Memory B cell (primary cell): ENCODE measurements around the gene LOXL3.
A peak's percentile ranks its signal among the peaks of the same experiment; 100 is the strongest.

ENCODE experiments used
- ATAC-seq: fragments of 150-1000 bp; cut with Tn5 transposase; 2 replicates; pipeline ENCODE4 v1.10.0; 2021; ENCODE audit warnings: low read depth, mild to moderate bottlenecking, moderate library complexity
- DNase-seq, 2 donors: peaks; one replicate each; pipeline ENCODE4 v3.0.0; 2022; ENCODE audit warnings: low spot score in 2 of 2
- H3K27ac Mint-ChIP-seq: one replicate; pipeline ENCODE4 v1.8.0; 2022; ENCODE audit warnings: mild to moderate bottlenecking, moderate library complexity, mixed read lengths
- H3K27me3 Mint-ChIP-seq: one replicate; pipeline ENCODE4 v1.8.0; 2022; ENCODE audit warnings: mixed read lengths
- H3K36me3 Mint-ChIP-seq: one replicate; pipeline ENCODE4 v1.8.0; 2022; ENCODE audit warnings: mild to moderate bottlenecking, mixed read lengths
- H3K4me1 Mint-ChIP-seq: one replicate; pipeline ENCODE4 v1.8.0; 2022; ENCODE audit warnings: mixed read lengths
- H3K4me3 Mint-ChIP-seq: one replicate; pipeline ENCODE4 v1.8.0; 2022; ENCODE audit warnings: mild to moderate bottlenecking, moderate library complexity, mixed read lengths
- H3K9me3 Mint-ChIP-seq: one replicate; pipeline ENCODE4 v1.8.0; 2022; ENCODE audit warnings: mixed read lengths

LOXL3 gene

GRCh38 chr2:74581463-74581862, 27.7 kb upstream of the LOXL3 start:
- Mint-ChIP-seq H3K4me1 (peaks cover 20% of the 10 kb centered on the region), H3K27ac (no peak overlapping the region), H3K27me3 (peaks cover 3% of the 10 kb centered on the region), H3K4me3 (no peak overlapping the region), H3K9me3 (no peaks in the 10 kb centered on the region), H3K36me3 (no peaks in the 10 kb centered on the region)
- ATAC-seq (no peak), DNase-seq (no peak)

- Mint-ChIP-seq H3K36me3 (no peaks in the 10 kb centered on the region), H3K9me3 (peaks cover 2% of the 10 kb centered on the region), H3K4me3 (no peak overlapping the region), H3K4me1 (peaks cover 25% of the 10 kb centered on the region), H3K27ac (no peak overlapping the region), H3K27me3 (peaks cover 3% of the 10 kb centered on the region)
- ATAC-seq (no peak), DNase-seq (no peak)
Observed at GRCh38 chr2:74578408-74578807, 24.7 kb upstream of the LOXL3 start.

GRCh38 chr2:74577448-74577847, 23.7 kb upstream of the LOXL3 start:
- Mint-ChIP-seq H3K9me3 (peaks cover 2% of the 10 kb centered on the region), H3K27ac (no peak overlapping the region), H3K36me3 (no peaks in the 10 kb centered on the region), H3K4me3 (no peak overlapping the region), H3K27me3 (peaks cover 3% of the 10 kb centered on the region), H3K4me1 (peaks cover 25% of the 10 kb centered on the region)
- no peak for DNase-seq
- ATAC-seq: peak; percentile 22

- ATAC-seq (peak; percentile 61), DNase-seq (no peak)
- no peak overlapping the region for H3K4me3 Mint-ChIP-seq
- H3K4me1 Mint-ChIP-seq: peaks cover 27% of the 10 kb centered on the region
- H3K27me3 Mint-ChIP-seq: peaks cover 3% of the 10 kb centered on the region
- no peak overlapping the region for H3K27ac Mint-ChIP-seq
- H3K9me3 Mint-ChIP-seq: peaks cover 2% of the 10 kb centered on the region
- no peaks in the 10 kb centered on the region for H3K36me3 Mint-ChIP-seq
Observed at GRCh38 chr2:74576863-74577229, 23.1 kb upstream of the LOXL3 start.

GRCh38 chr2:74576211-74576862, 22.6 kb upstream of the LOXL3 start:
- Mint-ChIP-seq H3K9me3 (peaks cover 2% of the 10 kb centered on the region), H3K4me3 (no peak overlapping the region), H3K36me3 (no peaks in the 10 kb centered on the region), H3K4me1 (peaks cover 28% of the 10 kb centered on the region), H3K27me3 (peaks cover 2% of the 10 kb centered on the region), H3K27ac (no peak overlapping the region)
- DNase-seq (no peak), ATAC-seq (no peak)

- peaks cover 2% of the 10 kb centered on the region for H3K27me3 Mint-ChIP-seq
- H3K4me3 Mint-ChIP-seq: no peak overlapping the region
- no peak for ATAC-seq
- peaks cover 2% of the 10 kb centered on the region for H3K9me3 Mint-ChIP-seq
- DNase-seq: no peak
- no peaks in the 10 kb centered on the region for H3K36me3 Mint-ChIP-seq
- H3K27ac Mint-ChIP-seq: no peak overlapping the region
- peaks cover 28% of the 10 kb centered on the region for H3K4me1 Mint-ChIP-seq
Observed at GRCh38 chr2:74575320-74575719, 21.6 kb upstream of the LOXL3 start.

- DNase-seq: no peak
- peak; percentile 66 for ATAC-seq
- H3K9me3 Mint-ChIP-seq: peaks cover 2% of the 10 kb centered on the region
- peak overlapping the region; percentile 80 for H3K27ac Mint-ChIP-seq
- H3K27me3 Mint-ChIP-seq: no peaks in the 10 kb centered on the region
- peaks cover 31% of the 10 kb centered on the region for H3K4me1 Mint-ChIP-seq
- H3K36me3 Mint-ChIP-seq: no peaks in the 10 kb centered on the region
- H3K4me3 Mint-ChIP-seq: peak overlapping the region; percentile 70
Observed at GRCh38 chr2:74573747-74574562, 20.2 kb upstream of the LOXL3 start.

- peaks cover 2% of the 10 kb centered on the region for H3K9me3 Mint-ChIP-seq
- H3K27me3 Mint-ChIP-seq: no peaks in the 10 kb centered on the region
- no peak for ATAC-seq
- DNase-seq: no peak
- no peak overlapping the region for H3K27ac Mint-ChIP-seq
- H3K36me3 Mint-ChIP-seq: no peaks in the 10 kb centered on the region
- peaks cover 33% of the 10 kb centered on the region for H3K4me1 Mint-ChIP-seq
- H3K4me3 Mint-ChIP-seq: no peak overlapping the region
Observed at GRCh38 chr2:74572178-74572925, 18.6 kb upstream of the LOXL3 start.

- Mint-ChIP-seq H3K27ac (no peak overlapping the region), H3K4me1 (peaks cover 22% of the 10 kb centered on the region), H3K4me3 (no peak overlapping the region), H3K27me3 (no peaks in the 10 kb centered on the region), H3K36me3 (no peaks in the 10 kb centered on the region), H3K9me3 (peaks cover 2% of the 10 kb centered on the region)
- DNase-seq (no peak), ATAC-seq (peak; percentile 91)
Observed at GRCh38 chr2:74571058-74571457, 17.3 kb upstream of the LOXL3 start.

- Mint-ChIP-seq H3K36me3 (no peaks in the 10 kb centered on the region), H3K4me1 (peaks cover 22% of the 10 kb centered on the region), H3K9me3 (peaks cover 2% of the 10 kb centered on the region), H3K27me3 (no peaks in the 10 kb centered on the region), H3K27ac (no peak overlapping the region), H3K4me3 (no peak overlapping the region)
- no peak for ATAC-seq
- no peak for DNase-seq
Observed at GRCh38 chr2:74569686-74570085, 15.9 kb upstream of the LOXL3 start.

GRCh38 chr2:74567881-74568280, 14.1 kb upstream of the LOXL3 start:
- H3K4me1 Mint-ChIP-seq: peaks cover 9% of the 10 kb centered on the region
- no peaks in the 10 kb centered on the region for H3K27me3 Mint-ChIP-seq
- H3K27ac Mint-ChIP-seq: no peak overlapping the region
- no peaks in the 10 kb centered on the region for H3K36me3 Mint-ChIP-seq
- ATAC-seq (no peak), DNase-seq (no peak)
- H3K9me3 Mint-ChIP-seq: no peaks in the 10 kb centered on the region
- H3K4me3 Mint-ChIP-seq: no peak overlapping the region

- no peak overlapping the region for H3K4me3 Mint-ChIP-seq
- no peak overlapping the region for H3K27ac Mint-ChIP-seq
Observed at GRCh38 chr2:74566754-74567085, 13.0 kb upstream of the LOXL3 start.

GRCh38 chr2:74566076-74566753, 12.5 kb upstream of the LOXL3 start:
- Mint-ChIP-seq H3K27ac (no peak overlapping the region), H3K36me3 (no peaks in the 10 kb centered on the region), H3K9me3 (no peaks in the 10 kb centered on the region), H3K4me3 (no peak overlapping the region), H3K4me1 (peaks cover 7% of the 10 kb centered on the region), H3K27me3 (no peaks in the 10 kb centered on the region)
- ATAC-seq: no peak
- no peak for DNase-seq

More at GRCh38 chr2:74566754-74567085, 13.0 kb upstream of the LOXL3 start:
- DNase-seq: no peak
- Mint-ChIP-seq H3K36me3 (no peaks in the 10 kb centered on the region), H3K4me1 (peaks cover 7% of the 10 kb centered on the region), H3K9me3 (no peaks in the 10 kb centered on the region), H3K27me3 (no peaks in the 10 kb centered on the region)
- ATAC-seq: no peak

GRCh38 chr2:74564222-74564621, 10.5 kb upstream of the LOXL3 start:
- Mint-ChIP-seq H3K4me3 (no peak overlapping the region), H3K36me3 (no peaks in the 10 kb centered on the region), H3K27me3 (no peaks in the 10 kb centered on the region), H3K4me1 (peaks cover 6% of the 10 kb centered on the region), H3K27ac (no peak overlapping the region), H3K9me3 (no peaks in the 10 kb centered on the region)
- no peak for DNase-seq
- ATAC-seq: no peak
